GM19395 (cell line): Measurements from ENCODE around the gene FCGR3B.
"Not testable (repeated sequence)": the region's sequence is repeated elsewhere in the genome, so short reads cannot be mapped to it uniquely, and the experiment has no call there.

ENCODE experiments used
- ATAC-seq: cut with Tn5 transposase; IDR thresholded peaks from one replicate; pipeline ENCODE4 v1.9.1; 2021; ENCODE audit warnings: mild to moderate bottlenecking, moderate library complexity; ENCODE audit not compliant: unreplicated experiment

Gene FCGR3B

GRCh38 chr1:161639203-161639602 lies 8.2 kb upstream of the FCGR3B start:
- not testable (repeated sequence) for ATAC-seq

- ATAC-seq: not testable (repeated sequence)
Observed at GRCh38 chr1:161638251-161638993, 7.4 kb upstream of the FCGR3B start.

GRCh38 chr1:161636976-161637375 lies 6.0 kb upstream of the FCGR3B start:
- not testable (repeated sequence) for ATAC-seq

GRCh38 chr1:161636189-161636782 lies 5.3 kb upstream of the FCGR3B start:
- ATAC-seq: not testable (repeated sequence)

- ATAC-seq: not testable (repeated sequence)
Observed at GRCh38 chr1:161634993-161635392, 4.0 kb upstream of the FCGR3B start.

GRCh38 chr1:161630128-161630742 lies 741 bp downstream of the FCGR3B start:
- not testable (repeated sequence) for ATAC-seq

GRCh38 chr1:161626445-161627146 lies 4.4 kb downstream of the FCGR3B start:
- ATAC-seq: not testable (repeated sequence)

- not testable (repeated sequence) for ATAC-seq
Observed at GRCh38 chr1:161624605-161625004, 6.4 kb downstream of the FCGR3B start.

- ATAC-seq: peak; percentile 54
Observed at GRCh38 chr1:161623401-161624051, 7.5 kb downstream of the FCGR3B start.

- peak; percentile 35 for ATAC-seq
Observed at GRCh38 chr1:161622054-161622453, 8.9 kb downstream of the FCGR3B start.

GRCh38 chr1:161621181-161622000 lies 9.6 kb downstream of the FCGR3B start:
- peak; percentile 55 for ATAC-seq

GRCh38 chr1:161620399-161620798 lies 10.6 kb downstream of the FCGR3B start:
- not testable (repeated sequence) for ATAC-seq

GRCh38 chr1:161618517-161618916 lies 12.5 kb downstream of the FCGR3B start:
- not testable (repeated sequence) for ATAC-seq

- not testable (repeated sequence) for ATAC-seq
Observed at GRCh38 chr1:161616417-161616816, 14.6 kb downstream of the FCGR3B start.

- ATAC-seq: not testable (repeated sequence)
Observed at GRCh38 chr1:161613142-161613514, 17.8 kb downstream of the FCGR3B start.

GRCh38 chr1:161612322-161613141 lies 18.4 kb downstream of the FCGR3B start:
- ATAC-seq: peak; percentile 93

- not testable (repeated sequence) for ATAC-seq
Observed at GRCh38 chr1:161611866-161612321, 19.1 kb downstream of the FCGR3B start.

- ATAC-seq: not testable (repeated sequence)
Observed at GRCh38 chr1:161610198-161610597, 20.8 kb downstream of the FCGR3B start.
